ENCODE results near the gene PHF13. TPM values are rescaled to one million over a fixed set of nuclear protein-coding genes. Genes with fewer than 3 reads are reported as not detected.

Gene PHF13
- total and polyA plus RNA-seq, 9 of the 15 experiments (the other 6 are each of a cell fraction or from before 2014, with no cell fraction given): 1.8 to 36.1 (median 11.7) TPM

GRCh38 chr1:6634371-6635052, 21.0 kb downstream of the PHF13 start (continued):
- TF ChIP-seq POLR2A (conservative IDR thresholded peaks at IDR 0.05) (peak; percentile 50; the same call in 1 of the 2 replicates), MTF1 (CRISPR knock-in tag; IDR thresholded peaks at IDR 0.05; ENCODE audit: borderline replicate concordance) (no peak), HDAC1 (IDR thresholded peaks at IDR 0.05) (no peak), MAFF (IDR thresholded peaks at IDR 0.05; ENCODE audit: low read length) (no peak), POLR2AphosphoS2 (IDR thresholded peaks at IDR 0.05; ENCODE audit: low read length) (peak; percentile 33; the same call in 1 of the 2 replicates), MEF2A (IDR thresholded peaks at IDR 0.05; ENCODE audit: control insufficient read depth, low read depth, low read length) (no peak), CBX1 (IDR thresholded peaks at IDR 0.05; ENCODE audit: low read depth) (no peak), ZNF639 (CRISPR knock-in tag; conservative IDR thresholded peaks at IDR 0.05 in 1 of 2, IDR thresholded peaks at IDR 0.05 in 1 of 2) (no peak), SRSF1 (IDR thresholded peaks at IDR 0.05; ENCODE audit: low read depth, low read length) (no peak), BACH1 (tag; IDR thresholded peaks at IDR 0.05) (no peak), HOXB6 (CRISPR knock-in tag; IDR thresholded peaks at IDR 0.05; ENCODE audit: borderline replicate concordance) (no peak), HNRNPL (IDR thresholded peaks at IDR 0.05; ENCODE audit: low read depth, low read length) (no peak), CTBP1 (IDR thresholded peaks at IDR 0.05; ENCODE audit: borderline replicate concordance) (peak; percentile 27; the same call in 1 of the 2 replicates), ZFPM2 (CRISPR knock-in tag; IDR thresholded peaks at IDR 0.05) (no peak), RFX5 (IDR thresholded peaks at IDR 0.05; ENCODE audit: low read depth, low read length) (no peak), TEAD4 (IDR thresholded peaks at IDR 0.05; ENCODE audit: low read length) (no peak), TEAD4 (CRISPR knock-in tag; IDR thresholded peaks at IDR 0.05; ENCODE audit: borderline replicate concordance) (0 out of 2 replicates have a peak, but pooled peaks have one; percentile 9), CTCF (IDR thresholded peaks at IDR 0.05 in 2 of 3, conservative IDR thresholded peaks at IDR 0.05 in 1 of 3; ENCODE audit: insufficient read depth in 2 of 3, low read depth in 1 of 3, low read length in 3 of 3) (peak; percentile 68 to 75 (median 72)), STAG1 (CRISPR knock-in tag; IDR thresholded peaks at IDR 0.05; ENCODE audit: borderline replicate concordance) (peak; percentile 45; the same call in 1 of the 2 replicates), ZBTB33 (CRISPR knock-in tag; IDR thresholded peaks at IDR 0.05) (peak; percentile 83; the same call in 1 of the 2 replicates), EWSR1 (IDR thresholded peaks at IDR 0.05; ENCODE audit: borderline replicate concordance, low read depth, partially characterized antibody) (no peak)

Data from K562 (cell line).